ENCODE data around the gene SLC12A4. TPM values are rescaled to one million over a fixed set of nuclear protein-coding genes. Genes with fewer than 3 reads are reported as not detected.

SLC12A4 gene
- total RNA-seq, 1 donor, result 79.3 TPM

GRCh38 chr16:67986949-67987348 lies 18.5 kb upstream of the SLC12A4 start:
- Histone ChIP-seq H2AFZ (ENCODE audit: low read length) (peak overlapping the region; percentile 92), H3K79me2 (ENCODE audit: insufficient read depth, low read length) (no peaks in the 10 kb centered on the region), H3K4me1 (ENCODE audit: insufficient read depth, low read length) (no peaks in the 10 kb centered on the region), H3K27ac (ENCODE audit: low read depth, low read length) (no peak overlapping the region), H3K4me3 (ENCODE audit: insufficient read depth, low read length) (no peak overlapping the region), H3K27me3 (ENCODE audit: insufficient read depth, low read length) (no peaks in the 10 kb centered on the region), H3K9me3 (ENCODE audit: low read depth, low read length) (no peaks in the 10 kb centered on the region), H4K20me1 (ENCODE audit: insufficient read depth, low read length) (no peaks in the 10 kb centered on the region), H3K36me3 (ENCODE audit: insufficient read depth, low read length) (no peaks in the 10 kb centered on the region), H3K4me2 (ENCODE audit: insufficient read depth, low read length) (no peak overlapping the region)
- no peak for TF ChIP-seq CTCF (IDR thresholded peaks at IDR 0.05; ENCODE audit: extremely low read depth, low read depth, low read length)
- DNase-seq (ENCODE audit: insufficient read length, low spot score, missing footprints), result peak; percentile 65

GRCh38 chr16:67982011-67982696 lies 13.7 kb upstream of the SLC12A4 start:
- Histone ChIP-seq H3K27ac (ENCODE audit: low read depth, low read length) (no peak overlapping the region), H3K9me3 (ENCODE audit: low read depth, low read length) (no peaks in the 10 kb centered on the region), H3K4me2 (ENCODE audit: insufficient read depth, low read length) (no peak overlapping the region), H3K36me3 (ENCODE audit: insufficient read depth, low read length) (no peaks in the 10 kb centered on the region), H4K20me1 (ENCODE audit: insufficient read depth, low read length) (no peaks in the 10 kb centered on the region), H2AFZ (ENCODE audit: low read length) (no peak overlapping the region), H3K79me2 (ENCODE audit: insufficient read depth, low read length) (no peaks in the 10 kb centered on the region), H3K27me3 (ENCODE audit: insufficient read depth, low read length) (no peaks in the 10 kb centered on the region), H3K4me1 (ENCODE audit: insufficient read depth, low read length) (no peaks in the 10 kb centered on the region), H3K4me3 (ENCODE audit: insufficient read depth, low read length) (no peak overlapping the region)
- no peak for DNase-seq (ENCODE audit: insufficient read length, low spot score, missing footprints)
- TF ChIP-seq CTCF (IDR thresholded peaks at IDR 0.05; ENCODE audit: extremely low read depth, low read depth, low read length), result no peak

GRCh38 chr16:67979955-67980678 lies 11.7 kb upstream of the SLC12A4 start, which contains the start of gene DPEP3:
Gene DPEP3 (minus strand): TSS chr16:67980499. CDS start chr16:67980380, 119 bp downstream.
- no peak within 1 kb of the TSS for H3K4me2 ChIP-seq (ENCODE audit: insufficient read depth, low read length)

More at GRCh38 chr16:67979955-67980678, 11.7 kb upstream of the SLC12A4 start, which contains the start of gene DPEP3:
- no peaks in the 10 kb centered on the region for H3K27me3 ChIP-seq (ENCODE audit: insufficient read depth, low read length)
- no peaks in the 10 kb centered on the region for H3K79me2 ChIP-seq (ENCODE audit: insufficient read depth, low read length)
- peak; percentile 55 for DNase-seq (ENCODE audit: insufficient read length, low spot score, missing footprints)
- TF ChIP-seq CTCF (IDR thresholded peaks at IDR 0.05; ENCODE audit: extremely low read depth, low read depth, low read length), result no peak
- H3K4me3 ChIP-seq (ENCODE audit: insufficient read depth, low read length), result no peak within 1 kb of the TSS
- no peak within 1 kb of the TSS for H3K27ac ChIP-seq (ENCODE audit: low read depth, low read length)
- no peaks in the 10 kb centered on the region for H3K9me3 ChIP-seq (ENCODE audit: low read depth, low read length)
- H4K20me1 ChIP-seq (ENCODE audit: insufficient read depth, low read length), result no peaks in the 10 kb centered on the region
- no peaks in the 10 kb centered on the region for H3K36me3 ChIP-seq (ENCODE audit: insufficient read depth, low read length)
- no peaks in the 10 kb centered on the region for H3K4me1 ChIP-seq (ENCODE audit: insufficient read depth, low read length)
- H2AFZ ChIP-seq (ENCODE audit: low read length), result no peak within 1 kb of the TSS

Data from osteoblast (primary cell).